NCI-H2171 treated with DMSO at 0.1 percent for 48 hours (cell line): ENCODE data around the gene ACBD5.
"Not testable (repeated sequence)": the region's sequence is repeated elsewhere in the genome, so short reads cannot be mapped to it uniquely, and the experiment has no call there.

Source experiments
- DNase-seq: peaks from one replicate; lab custom pipeline; 2025; lab: John Stamatoyannopoulos, UW

ACBD5 gene

GRCh38 chr10:27241010-27241651, 534 bp upstream of the ACBD5 start:
- DNase-seq = peak; percentile 42

- not testable (repeated sequence) for DNase-seq
Measured at GRCh38 chr10:27237531-27237930, 3.1 kb downstream of the ACBD5 start.

GRCh38 chr10:27236589-27237128, 3.9 kb downstream of the ACBD5 start:
- not testable (repeated sequence) for DNase-seq

GRCh38 chr10:27235706-27236105, 4.9 kb downstream of the ACBD5 start:
- no peak for DNase-seq

- no peak for DNase-seq
Measured at GRCh38 chr10:27230022-27230421, 10.6 kb downstream of the ACBD5 start.

- no peak for DNase-seq
Measured at GRCh38 chr10:27225642-27226257, 14.8 kb downstream of the ACBD5 start.

GRCh38 chr10:27225011-27225590, 15.5 kb downstream of the ACBD5 start:
- no peak for DNase-seq

GRCh38 chr10:27223964-27224363, 16.6 kb downstream of the ACBD5 start:
- peak; percentile 15 for DNase-seq

- no peak for DNase-seq
Measured at GRCh38 chr10:27207350-27207749, 33.2 kb downstream of the ACBD5 start.

GRCh38 chr10:27203806-27204205, 36.8 kb downstream of the ACBD5 start:
- DNase-seq = no peak

- peak; percentile 62 for DNase-seq
Measured at GRCh38 chr10:27197980-27198620, 42.5 kb downstream of the ACBD5 start.

GRCh38 chr10:27192284-27192683, 48.3 kb downstream of the ACBD5 start:
- no peak for DNase-seq

GRCh38 chr10:27190508-27190907, 50.1 kb downstream of the ACBD5 start:
- no peak for DNase-seq

GRCh38 chr10:27188897-27189296, 51.7 kb downstream of the ACBD5 start:
- DNase-seq = no peak

GRCh38 chr10:27188259-27188658, 52.3 kb downstream of the ACBD5 start:
- DNase-seq = no peak

- no peak for DNase-seq
Measured at GRCh38 chr10:27169849-27170248, 70.7 kb downstream of the ACBD5 start.

GRCh38 chr10:27158421-27158820, 82.2 kb downstream of the ACBD5 start:
- DNase-seq = no peak

GRCh38 chr10:27157150-27157549, 83.4 kb downstream of the ACBD5 start:
- no peak for DNase-seq

- DNase-seq = not testable (repeated sequence)
Measured at GRCh38 chr10:27156566-27156965, 84.0 kb downstream of the ACBD5 start.

GRCh38 chr10:27155066-27155754, 85.4 kb downstream of the ACBD5 start, which contains the start of gene MASTL:
TSS of gene MASTL (plus strand) at chr10:27155352. CDS start at chr10:27155427, 75 bp downstream.
- peak; percentile 67 for DNase-seq

GRCh38 chr10:27153845-27154193, 86.8 kb downstream of the ACBD5 start:
- peak; percentile 44 for DNase-seq

- DNase-seq = no peak
Measured at GRCh38 chr10:27153329-27153728, 87.3 kb downstream of the ACBD5 start.
